A549 (cell line): ENCODE data around the gene FOXP1. TPM values are rescaled to one million over a fixed set of nuclear protein-coding genes. Genes with fewer than 3 reads are reported as not detected.

Experiments used
- ATAC-seq, 2 experiments: fragments of 200-7000 bp in 1 of 2; fragments of >200 bp in 1 of 2; cut with Nextera tagmentation in 1 of 2; cut with Tn5 transposase in 1 of 2; 3 replicates each; pipeline versions ENCODE4 v1.8.0 to v1.9.1; 2018 to 2020; ENCODE audit warnings: mild to moderate bottlenecking in 1 of 2, moderate library complexity in 1 of 2
- CTCF ChIA-PET: fragments of 300-600 bp; sonication (Branson Sonifier 250); formaldehyde crosslinking; extraction: SDS; loops from one replicate; lab custom pipeline; 2021; ENCODE audit warnings: antibody characterized with exemption, inconsistent platforms; lab: Yijun Ruan, JAX
- POLR2A ChIA-PET: fragments of 350-600 bp; formaldehyde crosslinking; extraction: SDS; loops from one replicate; lab custom pipeline; 2021; ENCODE audit warnings: antibody characterized with exemption, inconsistent platforms; lab: Yijun Ruan, JAX
- DNase-seq, 2 experiments: peaks; one replicate each; pipeline versions ENCODE4 v3.0.0 to v3.0.0-alpha.2; 2011 to 2016; ENCODE audit warnings: low read depth in 1 of 2, low spot score in 1 of 2
- FAIRE-seq: peaks from 2 replicates; lab custom pipeline; 2011; peaks lifted over from hg19 to GRCh38; lab: Jason Lieb, UNC
- H3K27ac ChIP-seq, 2 experiments: fragments of >200 bp; sonication (Bioruptor Twin); formaldehyde crosslinking; 3 replicates each; pipeline ENCODE4 v1.5.1; 2016 to 2017
- H3K4me1 ChIP-seq: fragments of >200 bp; sonication (Bioruptor Twin); formaldehyde crosslinking; 3 replicates; pipeline ENCODE4 v1.6.1; 2016
- H3K4me2 ChIP-seq: fragments of >200 bp; sonication (Bioruptor Twin); formaldehyde crosslinking; 3 replicates; pipeline ENCODE4 v1.6.1; 2016
- H3K4me3 ChIP-seq: fragments of >200 bp; sonication (Bioruptor Twin); formaldehyde crosslinking; 3 replicates; pipeline ENCODE4 v1.5.1; 2016
- H3K9me3 ChIP-seq: fragments of >200 bp; sonication (Bioruptor Twin); formaldehyde crosslinking; 3 replicates; pipeline ENCODE4 v1.6.1; 2016
- E2F6 ChIP-seq: IDR thresholded peaks from 2 replicates; pipeline ENCODE4 v1.6.1; 2012; ENCODE audit warnings: low read depth, borderline replicate concordance
- FOSL2 ChIP-seq, 2 experiments: fragments of 450-650 bp in 1 of 2; fragments of >200 bp in 1 of 2; sonication (Bioruptor Twin) in 1 of 2; formaldehyde crosslinking; IDR thresholded peaks; 2 replicates each; pipeline versions ENCODE4 v1.5.0 to v1.6.1; 2016 to 2020; ENCODE audit warnings: mild to moderate bottlenecking in 1 of 2, moderate library complexity in 1 of 2
- HDAC2 ChIP-seq: fragments of 200-600 bp; sonication (generic); IDR thresholded peaks from 2 replicates; pipeline ENCODE4 v1.6.1; 2016
- HOXA7 ChIP-seq: fragments of 250-450 bp; sonication (Bioruptor Pico); IDR thresholded peaks from 2 replicates; pipeline ENCODE4 v1.5.0; 2020; ENCODE audit warnings: mild to moderate bottlenecking, moderate library complexity
- MAX ChIP-seq: IDR thresholded peaks from 2 replicates; pipeline ENCODE4 v1.6.1; 2012
- MAZ ChIP-seq: fragments of 150-350 bp; IDR thresholded peaks from 2 replicates; pipeline ENCODE4 v1.6.1; 2014; ENCODE audit warnings: antibody characterized with exemption, low read depth, low read length, borderline replicate concordance
- PHF8 ChIP-seq: fragments of 200-600 bp; sonication (generic); IDR thresholded peaks from 2 replicates; pipeline ENCODE4 v1.6.1; 2016; ENCODE audit warnings: low read depth, mild to moderate bottlenecking, antibody characterized with exemption, moderate library complexity, borderline replicate concordance
- RCOR1 ChIP-seq: fragments of 150-350 bp; IDR thresholded peaks from 2 replicates; pipeline ENCODE4 v1.6.1; 2014; ENCODE audit warnings: antibody characterized with exemption, low read length, low read depth
- TP53 ChIP-seq: fragments of 250-450 bp; sonication (Bioruptor Pico); IDR thresholded peaks from 2 replicates; pipeline ENCODE4 v1.5.0; 2021; ENCODE audit warnings: mild to moderate bottlenecking, moderate library complexity
- ZSCAN20 ChIP-seq: fragments of 250-450 bp; sonication (Bioruptor Pico); IDR thresholded peaks from 2 replicates; pipeline ENCODE4 v1.8.0; 2022; ENCODE audit warnings: mild to moderate bottlenecking, moderate library complexity
- WGBS: methylation state at CpG from one replicate; pipeline ENCODE4 v1.1.6; 2017; ENCODE audit errors: missing lambda C conversion rate; 5-methylcytosine and 5-hydroxymethylcytosine counted together
- polyA plus RNA-seq, 4 experiments: library from polyadenylated mRNA; depleted of rRNA in 3 of 4; stranded (reverse); fragments of >200 nt; fragmentation: RNase III in 1 of 4; extraction: RNeasy Plus Mini Kit Qiagen cat#74134 plus additional on column Dnase treatment in 1 of 4; gene quantifications; 2 replicates in 3 of 4; 3 replicates in 1 of 4; pipeline ENCODE4 v1.2.3, GENCODE V29; 2011 to 2017

The FOXP1 gene
- polyA plus RNA-seq, 2 of the 4 experiments (the other 2 are of a cell fraction), result 12.8 to 13.9 TPM

GRCh38 chr3:71064956-71065763, 518.4 kb downstream of the FOXP1 start:
- FAIRE-seq (no peak), ATAC-seq (peak; percentile 74 to 83), DNase-seq (peak; percentile 36 to 37)
- POLR2A ChIA-PET, result no interaction called here
- Histone ChIP-seq H3K4me3 (peak overlapping the region; percentile 64), H3K27ac (peak overlapping the region; percentile 66 to 88), H3K9me3 (no peaks in the 10 kb centered on the region)
- 3% methylated on average over 17 of the region's 85 CpGs for WGBS
- CTCF ChIA-PET, result interaction anchor here (0.5 to 1.1 kb wide), 2 partner anchors 89 to 126 kb away, joined by 3 to 4 read pairs; no protein-coding TSS in a partner anchor
- TF ChIP-seq E2F6 (peak; percentile 53; the same call in 1 of the 2 replicates), PHF8 (no peak), HDAC2 (peak; percentile 48; the same call in 1 of the 2 replicates), ZSCAN20 (CRISPR knock-in tag) (no peak), FOSL2 (IDR thresholded peaks at IDR 0.05) (no peak), FOSL2 (CRISPR knock-in tag; IDR thresholded peaks at IDR 0.05) (no peak), MAX (peak; percentile 31; the same call in 1 of the 2 replicates), TP53 (CRISPR knock-in tag) (no peak)
- TF ChIP-seq, all 56 proteins: peak for 3
- Histone ChIP-seq H3K4me2 (peak overlapping the region; percentile 87), H3K4me1 (peaks cover 64% of the 10 kb centered on the region)

GRCh38 chr3:71064291-71064955, 519.1 kb downstream of the FOXP1 start:
- CTCF ChIA-PET, result interaction anchor here (0.5 to 1.1 kb wide), 4 partner anchors 88 to 534 kb away, joined by 3 to 4 read pairs (median 3); no protein-coding TSS in a partner anchor
- POLR2A ChIA-PET, result no interaction called here
- peaks cover 59% of the 10 kb centered on the region for H3K4me1 ChIP-seq

GRCh38 chr3:71063773-71064290, 519.7 kb downstream of the FOXP1 start:
- WGBS, result 26% methylated on average over 13 of the region's 13 CpGs

More at GRCh38 chr3:71064291-71064955, 519.1 kb downstream of the FOXP1 start:
- peak; percentile 73 to 78 for ATAC-seq
- Histone ChIP-seq H3K9me3 (no peaks in the 10 kb centered on the region), H3K27ac (peak overlapping the region; percentile 66 to 88), H3K4me2 (peak overlapping the region; percentile 87), H3K4me3 (peak overlapping the region; percentile 64)
- FAIRE-seq, result no peak
- DNase-seq, result peak; percentile 10 to 33
- TF ChIP-seq E2F6, result 0 out of 2 replicates have a peak, but pooled peaks have one; percentile 21
- no peak for TF ChIP-seq HOXA7
- WGBS, result 9% methylated on average over 16 of the region's 46 CpGs

GRCh38 chr3:71062952-71063772, 520.4 kb downstream of the FOXP1 start:
- FAIRE-seq, result no peak
- peak overlapping the region; percentile 87 for H3K4me2 ChIP-seq
- CTCF ChIA-PET, result interaction anchor here (0.5 kb wide), 1 partner anchor 620 kb away, joined by 3 read pairs; no protein-coding TSS in a partner anchor
- no peak for TF ChIP-seq MAZ
- TF ChIP-seq FOSL2 (IDR thresholded peaks at IDR 0.05), result no peak
- peak; percentile 39; the same call in 1 of the 2 replicates for TF ChIP-seq FOSL2 (CRISPR knock-in tag; IDR thresholded peaks at IDR 0.05)
- TF ChIP-seq, all 56 proteins: peak for 1
- H3K4me3 ChIP-seq, result peak overlapping the region; percentile 64; the same call in 2 of the 3 replicates
- no peak for ATAC-seq
- peak overlapping the region in 1 of 2 experiments; percentile 88; a peak in 3 of 6 replicates for H3K27ac ChIP-seq
- no peak for DNase-seq
- H3K9me3 ChIP-seq, result no peaks in the 10 kb centered on the region
- H3K4me1 ChIP-seq, result peaks cover 62% of the 10 kb centered on the region
- POLR2A ChIA-PET, result no interaction called here
- 85% methylated on average over 6 of the region's 6 CpGs for WGBS

More at GRCh38 chr3:71063773-71064290, 519.7 kb downstream of the FOXP1 start:
- peaks cover 58% of the 10 kb centered on the region for H3K4me1 ChIP-seq
- DNase-seq (no peak), ATAC-seq (peak; percentile 33 to 64; a peak in 4 of 6 replicates), FAIRE-seq (no peak)
- H3K9me3 ChIP-seq, result no peaks in the 10 kb centered on the region
- peak overlapping the region; percentile 66 to 88 for H3K27ac ChIP-seq
- H3K4me2 ChIP-seq, result peak overlapping the region; percentile 87
- peak overlapping the region; percentile 64 for H3K4me3 ChIP-seq
- CTCF ChIA-PET, result interaction anchor here (0.5 to 1.1 kb wide), 4 partner anchors 127 to 620 kb away, joined by 3 read pairs; no protein-coding TSS in a partner anchor
- POLR2A ChIA-PET, result no interaction called here
- TF ChIP-seq RCOR1 (no peak), PHF8 (no peak), MAZ (no peak)
